ENCODE data around the gene GPR62. TPM values are rescaled to one million over a fixed set of nuclear protein-coding genes. Genes with fewer than 3 reads are reported as not detected.
A peak's percentile ranks its signal among the peaks of the same experiment; 100 is the strongest.

GPR62 gene
- total and polyA plus RNA-seq, 11 donors, result 0.06 to 0.27 (median 0.20) TPM; not detected in 4

- ATAC-seq (no peak), DNase-seq (peak in 1 of 5 donors; percentile 11)
- Histone ChIP-seq H3K9me3 (no peaks in the 10 kb centered on the region), H3K27ac (no peak overlapping the region), H3K27me3 (peaks cover 0 to 21% (median 0%) of the 10 kb centered on the region in 9 donors), H3K4me3 (no peak overlapping the region), H3K36me3 (peaks cover 0 to 19% (median 10%) of the 10 kb centered on the region in 9 donors), H3K4me1 (peaks cover 0 to 27% (median 11%) of the 10 kb centered on the region in 12 donors)
- 72 to 84% (median 80%) methylated on average over 3 of the region's 3 CpGs for WGBS, 4 donors
- intact Hi-C loops (cut with DNase I), result no loop called here
- TF ChIP-seq POLR2A (IDR thresholded peaks at IDR 0.05) (no peak), CTCF (IDR thresholded peaks at IDR 0.05) (no peak)
Measured at GRCh38 chr3:51953445-51953844, 1.7 kb upstream of the GPR62 start.

GRCh38 chr3:51954105-51954504 lies 1.1 kb upstream of the GPR62 start:
- intact Hi-C loops (cut with DNase I), result no loop called here
- ATAC-seq (no peak), DNase-seq (peak in 1 of 5 donors; percentile 8)
- no peak overlapping the region for H3K4me3 ChIP-seq
- H3K27me3 ChIP-seq, result peaks cover 0 to 21% (median 0%) of the 10 kb centered on the region in 9 donors
- H3K27ac ChIP-seq, result no peak overlapping the region
- TF ChIP-seq CTCF (IDR thresholded peaks at IDR 0.05) (no peak), POLR2A (IDR thresholded peaks at IDR 0.05) (no peak)
- H3K4me1 ChIP-seq, result peaks cover 0 to 27% (median 11%) of the 10 kb centered on the region in 12 donors
- 77 to 82% (median 80%) methylated on average over 6 of the region's 6 CpGs for WGBS, 4 donors
- no peaks in the 10 kb centered on the region for H3K9me3 ChIP-seq
- peaks cover 0 to 20% (median 8%) of the 10 kb centered on the region in 9 donors for H3K36me3 ChIP-seq

- TF ChIP-seq POLR2A (IDR thresholded peaks at IDR 0.05), result no peak
- no peak for TF ChIP-seq CTCF (IDR thresholded peaks at IDR 0.05)
- Histone ChIP-seq H3K36me3 (peaks cover 0 to 25% (median 12%) of the 10 kb centered on the region in 9 donors), H3K4me1 (peaks cover 0 to 27% (median 11%) of the 10 kb centered on the region in 12 donors), H3K4me3 (no peak overlapping the region), H3K27me3 (peaks cover 0 to 21% (median 0%) of the 10 kb centered on the region in 9 donors), H3K27ac (no peak overlapping the region), H3K9me3 (no peaks in the 10 kb centered on the region)
- no peak for DNase-seq
- intact Hi-C loops (cut with DNase I), result no loop called here
- WGBS, 4 donors, result 86 to 98% (median 92%) methylated on average over 1 of the region's 1 CpG
- ATAC-seq, result no peak
Measured at GRCh38 chr3:51954713-51955112, 468 bp upstream of the GPR62 start.

- 2 to 4% (median 4%) methylated on average over 50 to 97 of the region's 97 CpGs for WGBS, 4 donors
- peaks cover 0 to 34% (median 22%) of the 10 kb centered on the region in 9 donors for H3K36me3 ChIP-seq
- no peaks in the 10 kb centered on the region for H3K9me3 ChIP-seq
- peak overlapping the region; percentile 9 to 62 (median 52) for H3K4me3 ChIP-seq
- peak; percentile 23 to 57 (median 41) for TF ChIP-seq CTCF (IDR thresholded peaks at IDR 0.05)
- no peak for TF ChIP-seq POLR2A (IDR thresholded peaks at IDR 0.05)
- H3K27me3 ChIP-seq, result peaks cover 0 to 21% (median 0%) of the 10 kb centered on the region in 9 donors
- DNase-seq (peak; percentile 67 to 84 (median 72)), ATAC-seq (peak; percentile 18 to 87 (median 74))
- H3K27ac ChIP-seq, result peak overlapping the region; percentile 16 to 90 (median 79)
- intact Hi-C loops (cut with DNase I), result loop anchor here in 1 of 10 donors (1.0 kb wide), 1 partner anchor 14 kb away; the partner anchor contains the start of gene PARP3
- H3K4me1 ChIP-seq, result peaks cover 0 to 27% (median 11%) of the 10 kb centered on the region in 12 donors
Measured at GRCh38 chr3:51955893-51956770, 951 bp downstream of the GPR62 start.
